Kidney capillary endothelial cell (primary cell): ENCODE measurements around the gene DNM3.

Experiments used
- DNase-seq: peaks from one replicate; pipeline ENCODE4 v3.0.0-alpha.2; 2018; ENCODE audit warnings: low spot score

The DNM3 gene

DNA sequence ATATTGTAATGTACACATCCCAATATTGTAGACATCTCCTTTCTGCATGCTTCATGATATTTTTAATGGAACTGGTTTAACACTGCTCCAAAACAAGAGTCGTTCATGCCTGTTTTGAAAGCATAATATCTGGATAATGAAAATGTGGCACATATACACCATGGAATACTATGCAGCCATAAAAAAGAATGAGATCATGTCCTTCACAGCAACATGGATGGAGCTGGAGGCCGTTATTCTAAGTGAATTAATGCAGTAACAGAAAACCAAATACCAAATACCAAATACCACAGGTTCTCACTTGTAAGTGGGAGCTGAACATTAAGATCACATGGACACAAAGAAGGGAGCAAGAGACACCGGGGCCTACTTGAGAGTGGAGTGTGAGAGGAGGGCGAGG, 487.0 kb downstream of the DNM3 start:
- no peak for DNase-seq

DNA sequence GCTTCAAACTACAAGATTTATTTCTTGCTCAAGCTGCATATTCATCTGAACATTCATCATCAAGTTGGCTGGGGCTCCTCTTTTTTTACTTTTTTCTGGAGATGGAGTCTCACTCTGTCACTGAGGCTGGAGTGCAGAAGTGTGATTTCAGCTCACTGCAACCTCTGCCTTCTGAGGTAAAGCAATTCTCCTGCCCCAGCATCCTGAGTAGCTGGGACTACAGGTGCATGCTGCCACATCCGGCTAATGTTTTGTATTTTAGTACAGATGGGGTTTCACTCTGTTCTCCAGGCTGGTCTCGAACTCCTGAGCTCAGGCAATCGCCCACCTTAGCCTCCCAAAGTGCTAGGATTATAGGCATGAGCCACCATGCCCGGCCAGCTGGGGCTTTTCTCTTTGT, 490.9 kb downstream of the DNM3 start:
- no peak for DNase-seq

DNA sequence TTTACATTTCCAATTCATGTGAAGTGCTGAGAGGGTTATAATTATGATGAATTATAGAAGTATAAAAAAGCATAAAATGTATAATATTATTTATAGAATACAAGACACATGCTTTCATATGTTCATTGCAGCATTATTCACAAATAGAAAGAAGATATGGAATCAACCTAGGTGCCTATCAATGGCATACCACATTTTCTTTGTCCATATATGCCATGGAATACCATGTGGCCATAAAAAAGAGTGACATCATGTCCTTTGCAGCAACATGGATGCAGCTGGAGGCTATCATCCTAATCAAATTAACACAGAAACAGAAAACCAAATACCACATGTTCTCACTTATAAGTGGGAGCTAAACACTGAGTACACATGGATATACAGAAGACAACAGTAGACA, 494.1 kb downstream of the DNM3 start:
- no peak for DNase-seq

DNA sequence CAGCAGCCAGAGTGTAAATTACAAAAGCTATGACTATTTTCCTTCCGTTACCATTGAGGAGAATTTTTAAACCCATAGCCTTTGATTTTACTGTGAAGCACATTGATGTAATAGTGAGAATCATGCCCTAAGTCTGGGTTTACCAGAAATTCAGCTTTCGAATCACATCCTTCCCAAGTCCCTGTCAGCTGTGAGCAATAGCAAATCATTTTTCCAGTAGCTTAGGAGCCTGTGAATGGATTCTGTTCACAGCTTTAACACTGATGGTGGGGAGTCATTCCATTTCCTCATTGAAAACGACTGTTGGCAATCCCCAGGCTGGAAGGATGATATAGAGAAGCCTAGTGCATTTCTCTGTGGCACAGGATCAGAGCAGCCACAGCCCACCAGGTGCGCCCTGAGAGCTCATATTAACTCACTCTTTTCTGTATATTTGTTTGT, 497.0 kb downstream of the DNM3 start:
- DNase-seq = no peak

DNA sequence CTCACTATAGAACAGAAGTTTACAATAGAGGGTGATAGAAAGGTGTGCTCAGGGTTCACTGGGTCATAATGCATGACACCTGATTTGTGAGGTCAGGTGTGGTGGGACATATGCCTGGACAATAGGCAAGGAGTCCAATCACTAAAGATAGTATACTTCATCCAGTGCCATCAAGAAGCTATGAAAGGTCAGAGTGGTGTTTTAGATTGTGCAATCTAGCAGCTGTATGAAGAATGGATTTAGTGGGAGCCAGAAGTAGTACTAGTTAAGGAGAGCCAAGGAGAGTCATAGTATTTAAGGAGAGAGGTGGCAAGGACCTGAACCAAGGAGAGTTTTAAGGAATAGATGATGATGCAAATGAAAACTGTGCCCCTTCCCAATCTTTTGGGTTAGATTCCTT, 498.5 kb downstream of the DNM3 start:
- DNase-seq = no peak

DNA sequence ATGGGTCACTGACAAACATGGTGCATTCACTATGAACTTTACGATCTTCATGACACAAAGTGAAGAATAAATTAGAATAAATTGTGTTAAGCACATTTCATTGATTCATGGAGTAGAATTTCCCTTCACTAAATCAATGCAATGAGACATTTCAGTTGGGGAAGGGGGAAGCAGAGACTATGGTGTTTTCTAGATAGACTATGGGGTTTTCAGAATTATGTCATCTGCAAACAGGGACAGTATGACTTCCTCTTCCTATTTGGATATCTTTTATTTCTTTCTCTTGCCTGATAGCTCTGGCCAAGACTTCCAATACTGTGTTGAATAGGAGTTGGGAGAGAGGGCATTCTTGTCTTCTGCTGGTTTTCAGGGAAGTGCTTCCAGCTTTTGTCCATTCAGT, 499.2 kb downstream of the DNM3 start:
- no peak for DNase-seq

DNA sequence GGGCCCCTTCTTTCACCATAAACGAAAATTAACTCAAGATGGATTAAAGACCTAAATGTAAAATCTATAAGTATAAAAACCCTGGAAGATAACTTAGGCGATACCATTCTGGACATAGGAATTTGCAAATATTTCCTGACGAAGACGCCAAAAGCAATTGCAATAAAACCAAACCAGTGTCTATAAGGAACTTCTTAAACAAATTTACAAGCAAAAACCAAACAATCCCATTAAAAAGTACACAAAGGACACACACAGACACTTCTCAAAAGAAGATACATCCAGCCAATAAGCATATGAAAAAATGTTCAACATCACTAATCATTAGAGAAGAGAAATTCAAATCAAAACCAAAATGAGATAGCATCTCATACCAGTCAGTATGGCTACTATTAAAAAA, 500.4 kb downstream of the DNM3 start:
- no peak for DNase-seq

DNA sequence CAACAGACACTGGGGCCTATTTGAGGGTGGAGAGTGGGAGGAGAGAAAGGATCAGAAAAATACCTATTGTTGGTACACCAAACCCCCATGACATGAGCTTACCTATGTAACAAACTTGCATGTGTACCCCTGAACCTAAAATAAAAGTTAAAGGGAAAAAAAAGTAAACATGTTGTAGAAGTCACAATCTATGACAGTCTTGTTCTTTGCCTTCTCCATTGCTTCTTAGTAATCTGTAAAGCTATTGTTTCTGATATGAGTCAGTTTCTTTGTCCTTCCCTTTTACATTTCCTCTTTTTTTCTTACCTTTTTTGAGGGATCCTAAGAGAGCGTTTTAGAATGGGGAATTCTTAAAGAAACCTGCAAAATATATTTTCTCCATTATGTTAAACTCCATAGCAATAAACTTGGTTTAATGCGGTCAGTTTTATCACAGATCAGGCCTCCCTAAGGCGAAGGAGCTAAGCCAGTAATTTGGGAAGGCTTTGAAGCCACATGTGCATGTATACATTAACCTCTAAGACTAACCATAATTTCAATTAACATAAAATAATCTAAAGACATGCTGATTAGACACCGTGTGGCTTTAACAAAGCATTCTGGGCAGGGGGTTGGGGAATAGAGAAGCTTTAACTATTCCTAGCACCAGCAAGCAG, 501.4 kb downstream of the DNM3 start:
- DNase-seq = no peak

DNA sequence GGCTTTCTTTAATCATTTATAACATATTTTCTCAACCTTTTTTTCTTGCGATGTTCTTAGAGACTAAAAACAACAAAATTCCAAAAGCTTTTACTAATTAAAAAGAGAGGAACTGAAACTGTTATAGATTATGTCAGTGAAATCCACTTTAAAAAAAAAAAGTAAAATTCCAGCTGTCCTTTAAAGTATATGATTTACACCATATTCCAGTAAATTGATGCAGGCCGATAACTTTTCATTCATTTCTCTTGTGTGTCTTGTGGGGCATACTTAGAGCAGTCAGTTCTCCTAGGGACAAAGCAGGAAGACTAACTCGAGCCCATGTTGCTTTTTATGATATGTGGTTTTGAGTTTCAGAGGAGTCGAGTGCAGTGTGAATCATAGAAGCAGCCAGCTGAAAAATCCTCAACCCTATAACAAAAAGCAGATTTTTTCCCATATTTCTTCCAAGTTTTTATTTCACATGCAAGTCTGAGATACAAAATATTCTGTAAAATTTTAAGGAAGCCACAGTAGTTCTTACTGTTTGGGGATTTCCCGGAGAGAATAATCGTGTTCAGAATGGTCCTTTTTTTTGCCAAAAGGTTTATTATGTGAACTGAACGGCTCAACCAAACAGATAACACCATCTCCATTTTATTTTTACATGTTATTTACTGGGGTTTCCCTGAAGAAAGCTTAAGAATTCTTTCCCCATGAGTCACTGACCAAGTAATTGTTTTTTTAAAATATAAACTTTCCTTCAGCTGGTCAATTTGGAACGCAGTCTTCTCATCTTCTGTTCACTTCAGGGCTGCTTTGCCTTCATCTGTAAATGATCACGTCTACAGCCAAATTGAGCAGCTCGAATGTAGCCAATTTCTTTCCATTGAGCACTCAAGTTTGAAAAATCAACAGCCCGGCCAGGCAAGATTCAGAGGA, 502.2 kb downstream of the DNM3 start:
- DNase-seq = peak; percentile 75

DNA sequence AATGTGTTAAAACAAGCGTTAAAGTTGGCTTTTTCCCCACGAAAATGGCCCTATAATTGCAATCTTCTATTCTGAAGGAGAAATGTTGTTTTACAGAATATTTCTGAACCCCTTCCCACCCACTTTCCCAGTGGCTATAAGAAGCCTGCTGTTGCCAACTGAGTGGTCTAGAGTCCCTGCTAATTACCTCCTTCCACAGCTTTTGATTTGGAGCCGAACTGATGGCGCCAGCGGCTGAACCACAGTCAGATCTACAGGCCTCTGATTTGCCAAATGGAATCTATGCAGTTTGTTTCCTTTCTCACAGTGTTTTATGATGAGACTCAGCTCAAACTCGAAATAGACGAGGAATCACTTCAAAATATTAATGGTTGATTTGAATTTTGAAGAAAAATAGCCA, 503.1 kb downstream of the DNM3 start:
- DNase-seq = no peak

DNA sequence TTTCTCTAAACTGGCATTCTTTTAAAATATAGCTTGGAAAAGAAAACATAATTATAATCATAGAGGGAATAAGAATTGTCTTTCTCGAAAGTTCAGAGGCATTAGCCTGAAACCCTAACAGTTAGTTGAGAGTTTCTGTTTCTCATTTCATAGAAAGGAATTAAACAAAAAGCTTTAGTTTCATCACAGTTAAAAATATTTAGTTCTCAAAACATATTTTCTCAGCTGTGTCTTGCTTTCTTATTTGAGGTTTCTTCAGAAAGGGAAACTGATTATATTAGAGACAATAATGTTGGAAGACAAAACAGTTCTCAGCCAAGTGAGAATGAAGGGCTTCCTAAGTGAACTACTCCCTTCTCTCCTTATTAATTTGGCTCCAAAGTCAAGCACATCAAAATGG, 503.8 kb downstream of the DNM3 start:
- DNase-seq = no peak

DNA sequence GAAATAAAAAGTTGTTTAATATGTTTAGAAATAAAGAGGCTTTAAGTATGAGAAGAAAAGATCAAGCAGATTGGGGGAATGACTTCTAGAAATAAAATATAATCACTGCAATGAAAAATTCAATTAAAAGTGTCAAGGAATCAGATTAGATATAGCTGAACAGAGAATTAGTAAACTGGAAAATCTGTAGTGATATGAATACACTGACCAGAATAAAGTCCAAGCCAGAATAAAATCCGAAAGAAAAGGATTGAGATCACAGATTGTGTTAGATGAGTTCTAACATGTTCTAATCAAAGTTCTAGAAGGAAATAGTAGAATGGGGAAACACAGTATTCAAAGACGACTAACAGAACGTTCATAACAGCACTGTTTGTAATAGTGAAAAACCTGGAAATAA, 506.1 kb downstream of the DNM3 start:
- no peak for DNase-seq

DNA sequence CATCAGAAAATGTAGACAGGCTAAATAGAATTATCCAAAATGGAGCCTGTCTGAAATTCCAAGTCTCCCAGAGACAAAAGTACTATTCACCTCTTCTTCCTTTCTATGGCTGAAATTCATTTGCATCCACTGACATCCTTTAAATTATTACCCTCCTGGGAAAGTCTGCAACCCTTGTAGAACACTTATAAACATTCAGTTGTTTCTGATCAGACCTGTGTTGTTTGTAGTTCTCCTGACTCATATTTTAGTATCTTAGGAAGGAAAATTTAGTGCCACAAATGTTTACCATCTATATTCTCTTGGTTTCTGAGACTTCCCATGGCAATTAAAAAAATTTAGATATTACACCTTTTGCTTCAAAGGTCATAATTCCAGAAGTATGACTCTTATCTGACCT, 509.6 kb downstream of the DNM3 start:
- no peak for DNase-seq

DNA sequence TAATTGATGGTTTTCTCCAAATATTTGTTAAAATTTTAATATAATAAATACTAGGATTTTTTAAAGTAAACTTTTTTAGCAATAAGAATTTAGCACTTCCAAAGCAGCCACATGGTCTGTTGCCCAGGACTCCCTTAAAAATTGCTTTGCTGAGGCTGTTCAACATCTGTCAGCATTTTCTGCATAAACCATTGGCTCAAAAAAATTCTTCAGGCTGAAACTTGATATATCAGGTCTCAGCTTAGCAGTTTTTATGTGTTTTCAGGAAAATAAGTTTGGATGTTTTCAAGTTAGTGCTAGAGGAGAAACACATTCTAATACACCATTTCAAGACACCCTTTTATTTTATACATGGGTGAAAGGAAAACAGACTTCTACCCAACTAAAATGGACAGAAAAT, 510.0 kb downstream of the DNM3 start:
- DNase-seq = no peak

DNA sequence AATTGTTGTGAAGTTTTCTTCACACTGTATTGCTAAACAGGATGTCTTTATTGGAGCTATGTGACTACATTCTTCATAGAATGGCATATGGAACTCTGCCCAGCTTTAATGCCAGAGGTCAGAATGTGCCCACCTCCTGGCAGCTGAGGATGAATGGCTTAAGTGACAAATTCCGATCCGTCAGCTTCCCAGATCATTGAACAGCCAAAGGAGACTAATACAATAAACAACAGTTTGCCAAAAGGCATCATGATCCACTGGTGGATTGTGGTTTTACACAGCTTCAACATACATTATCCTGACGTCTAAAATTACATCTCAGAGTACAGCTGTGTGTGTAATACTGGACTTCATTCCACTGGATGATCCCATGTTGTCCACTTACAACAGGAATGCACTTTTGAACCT, 510.5 kb downstream of the DNM3 start:
- DNase-seq = peak; percentile 32

DNA sequence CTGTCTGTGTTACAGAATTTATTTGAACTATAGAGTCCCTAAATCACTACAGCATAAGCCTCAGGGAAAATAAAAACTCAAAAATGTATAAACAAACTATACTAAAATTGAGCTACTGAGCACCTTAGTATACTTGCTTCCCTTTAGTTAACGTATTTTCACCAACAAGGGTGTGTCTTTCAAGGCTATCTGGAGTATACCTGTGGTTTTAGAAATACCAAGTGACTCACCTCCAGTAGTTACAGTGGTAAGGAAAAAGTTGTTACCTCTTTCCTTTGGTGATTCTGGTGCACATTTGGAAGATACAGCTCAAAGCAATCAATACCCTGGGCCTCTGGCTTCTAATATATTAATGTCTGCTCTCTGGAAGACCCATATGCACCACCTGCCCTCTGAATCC, 511.1 kb downstream of the DNM3 start:
- no peak for DNase-seq

DNA sequence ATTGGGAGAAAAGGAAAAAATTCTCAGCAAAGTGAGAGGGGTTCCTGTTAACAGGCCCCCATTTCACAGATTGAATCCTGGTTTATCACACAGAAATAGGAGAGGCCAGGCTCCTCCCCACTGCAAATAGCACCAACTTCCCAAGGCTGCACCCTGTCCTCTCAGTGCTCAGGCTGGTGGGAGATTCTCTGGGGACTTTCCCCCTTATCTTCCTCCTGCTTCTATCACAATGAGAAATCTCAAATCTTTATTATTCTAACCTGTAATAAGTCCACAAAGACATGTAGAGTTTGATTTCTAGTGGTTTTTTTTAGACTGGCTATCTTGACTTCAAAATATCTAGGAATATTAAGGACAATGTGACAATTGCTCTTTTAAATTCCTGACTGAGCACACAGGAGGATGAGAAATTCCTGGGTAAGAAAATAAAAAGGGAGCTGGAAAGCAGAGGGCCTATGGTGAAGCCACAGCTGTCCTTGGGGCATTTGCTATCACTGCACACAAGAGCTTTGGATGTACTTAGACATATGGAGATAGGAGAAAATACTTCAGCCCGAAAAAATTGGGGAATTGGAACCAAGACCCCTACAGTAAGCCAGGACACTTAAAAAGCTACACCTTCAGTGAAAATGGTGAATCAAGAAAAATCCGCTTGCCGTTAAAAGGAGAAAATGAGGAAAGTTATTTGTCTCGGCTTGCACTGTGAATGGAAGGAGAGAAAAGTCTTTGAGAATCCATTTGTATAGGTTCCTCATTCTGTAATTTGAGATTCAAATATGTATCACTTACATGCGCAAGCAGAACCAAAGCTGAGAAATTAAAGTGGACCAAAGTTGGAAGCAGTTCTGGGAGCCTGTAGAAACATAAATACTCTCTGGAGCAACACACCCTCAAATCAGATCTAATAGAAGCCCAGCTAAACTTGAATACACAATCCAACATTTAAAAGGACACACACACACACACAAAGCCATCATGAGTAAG, 513.3 kb downstream of the DNM3 start:
- no peak for DNase-seq

DNA sequence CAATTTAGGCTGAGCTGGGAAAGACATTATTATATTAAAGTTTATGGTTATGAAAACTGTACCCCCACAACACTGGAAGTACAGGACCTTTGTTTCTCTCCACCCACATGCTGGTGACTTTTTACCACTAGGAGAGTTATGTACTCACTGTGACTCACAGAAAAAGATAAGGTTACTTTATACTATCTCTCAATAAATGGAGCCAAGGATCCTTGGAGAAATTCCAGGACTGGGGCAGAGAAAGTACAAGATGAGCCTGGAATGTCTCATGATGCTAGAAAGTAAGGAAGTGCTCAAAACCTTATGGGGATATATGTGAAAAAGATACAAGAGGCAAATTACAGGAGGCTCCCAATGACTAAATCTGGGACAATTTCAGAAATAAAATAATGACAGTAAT, 515.3 kb downstream of the DNM3 start:
- peak; percentile 56 for DNase-seq

DNA sequence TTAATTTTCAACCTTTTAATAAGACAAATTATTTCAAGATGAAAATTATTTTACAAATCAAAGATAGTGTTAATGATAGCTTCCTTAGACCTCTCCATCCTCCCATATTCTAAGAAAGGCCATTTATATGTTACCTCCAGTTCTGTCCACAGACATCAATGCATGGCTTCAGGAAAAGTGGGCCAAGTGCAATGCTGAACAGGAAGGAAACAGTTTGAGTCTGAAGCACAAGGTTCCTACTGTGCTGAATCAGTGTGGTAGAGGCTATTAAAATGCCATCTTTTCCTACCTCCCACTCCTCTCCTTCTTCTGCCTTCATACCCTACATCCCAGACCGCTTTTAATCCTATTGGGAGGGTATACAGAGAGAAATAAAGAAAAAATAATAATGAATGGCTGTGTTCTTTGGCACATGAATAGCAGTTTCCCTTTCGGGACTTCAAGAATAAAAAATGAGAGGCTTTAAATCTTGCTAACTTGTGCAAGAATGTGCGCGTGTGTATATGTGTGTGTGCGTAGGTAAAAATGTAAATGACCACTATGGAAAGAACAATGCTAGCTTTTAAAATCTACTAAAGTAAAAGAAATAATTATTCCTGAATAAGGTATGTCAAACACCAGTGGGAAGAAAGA, 516.6 kb downstream of the DNM3 start:
- DNase-seq = peak; percentile 65

DNA sequence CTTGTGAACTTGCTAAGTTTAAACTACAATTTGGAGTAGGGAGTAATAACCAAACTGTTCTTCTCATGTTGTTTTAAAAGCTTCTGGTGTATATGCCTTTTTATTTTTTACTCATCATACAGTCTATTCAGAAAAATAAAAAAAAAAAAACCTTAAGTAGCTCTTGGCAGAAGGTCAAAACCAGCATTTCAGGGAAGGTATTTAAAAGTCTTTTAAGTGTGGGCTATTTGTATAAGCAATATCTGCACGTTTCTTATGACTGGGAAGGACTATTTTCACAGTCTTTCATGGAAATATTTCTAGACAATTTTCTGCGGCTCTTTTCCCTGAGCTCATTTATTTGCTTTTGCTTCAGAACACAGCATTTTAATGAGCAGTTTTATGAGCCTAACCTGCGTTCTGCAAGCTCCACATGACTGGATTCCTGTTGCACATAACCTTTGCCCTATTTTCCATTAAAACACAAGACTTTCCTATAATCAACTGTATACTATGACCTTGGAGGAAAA, 518.2 kb downstream of the DNM3 start:
- DNase-seq = no peak

DNA sequence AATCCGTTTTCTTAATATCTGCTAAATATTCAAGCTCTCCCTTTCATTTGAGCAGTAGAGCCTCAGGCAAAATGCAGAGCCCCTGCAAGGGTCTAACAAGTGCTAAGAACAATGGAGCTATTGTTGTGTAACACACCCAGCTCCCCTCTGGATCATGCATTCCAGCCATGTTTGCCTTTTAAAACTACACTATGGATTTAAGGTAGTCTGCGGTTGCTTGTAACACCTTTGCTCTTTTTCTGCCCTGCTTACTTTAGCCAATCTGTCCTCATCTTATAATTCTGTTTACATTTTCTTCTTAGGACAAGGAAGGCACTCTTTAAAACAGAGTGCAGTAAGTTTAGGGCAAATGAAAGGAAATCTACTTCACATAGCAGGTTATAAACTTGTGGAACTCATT, 519.2 kb downstream of the DNM3 start:
- no peak for DNase-seq

DNA sequence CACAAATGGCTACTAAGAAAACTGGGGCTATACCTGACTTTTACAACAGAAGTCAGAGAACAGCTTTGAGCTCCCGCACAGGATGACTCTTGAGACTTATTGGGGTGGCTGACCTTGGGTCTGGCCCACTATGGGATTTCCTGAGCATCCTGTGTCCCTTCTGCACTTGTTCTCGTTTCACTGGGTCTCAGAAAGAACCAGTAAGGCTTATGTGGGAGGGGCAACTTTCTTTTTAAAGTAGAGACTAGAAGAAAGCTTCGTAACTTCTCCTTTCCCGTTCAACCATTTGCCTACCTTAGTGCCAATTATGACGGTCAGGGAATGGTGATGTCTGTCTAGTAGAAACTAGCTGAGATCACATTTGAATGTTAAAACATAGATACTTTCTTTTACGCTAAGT, 519.7 kb downstream of the DNM3 start:
- DNase-seq = no peak
